IMR-90 (cell line): ENCODE data around the gene ATXN1. TPM values are rescaled to one million over a fixed set of nuclear protein-coding genes. Genes with fewer than 3 reads are reported as not detected.

Source experiments
- ATAC-seq: fragments of 200-7000 bp; cut with Tn5 transposase; 2 replicates; pipeline ENCODE4 v1.9.1; 2020; ENCODE audit warnings: low read depth, mild to moderate bottlenecking, moderate library complexity
- BruUV-seq: library from RNA; stranded (reverse); fragments of 400-500 nt; replicated peaks from 2 replicates; lab custom pipeline; 2021; lab: Mats Ljungman, UMichigan
- CTCF ChIA-PET: fragments of 300-600 bp; formaldehyde crosslinking; extraction: SDS; loops from one replicate; lab custom pipeline; 2021; ENCODE audit warnings: antibody characterized with exemption; lab: Yijun Ruan, JAX
- POLR2A ChIA-PET: fragments of 300-600 bp; sonication (Branson Sonifier 250); formaldehyde crosslinking; loops from one replicate; lab custom pipeline; 2022; ENCODE audit warnings: antibody characterized with exemption; ENCODE audit not compliant: unreplicated experiment; lab: Charles Lee
- DNase-seq: peaks from one replicate; pipeline ENCODE4 v3.0.0; 2013
- H2AFZ ChIP-seq: replicated peaks from 2 replicates; pipeline ENCODE3; 2013; ENCODE audit warnings: low read length, mild to moderate bottlenecking; ENCODE audit not compliant: poor library complexity
- H2AK5ac ChIP-seq: 2 replicates; pipeline ENCODE4 v1.6.1; 2013; ENCODE audit warnings: low read depth, low read length, inconsistent platforms
- H2AK9ac ChIP-seq: replicated peaks from 2 replicates; pipeline ENCODE3; 2013; ENCODE audit warnings: mild to moderate bottlenecking, low read depth, low read length, moderate library complexity; ENCODE audit not compliant: poor library complexity
- H2BK120ac ChIP-seq: 2 replicates; pipeline ENCODE4 v1.6.1; 2013; ENCODE audit warnings: low read depth, low read length, inconsistent platforms
- H2BK15ac ChIP-seq: 3 replicates; pipeline ENCODE4 v1.6.1; 2013; ENCODE audit warnings: low read depth, low read length, inconsistent platforms
- H2BK20ac ChIP-seq: 2 replicates; pipeline ENCODE4 v1.6.1; 2013; ENCODE audit warnings: low read depth, mild to moderate bottlenecking, inconsistent platforms, low read length, moderate library complexity
- H2BK5ac ChIP-seq: 2 replicates; pipeline ENCODE4 v1.6.1; 2013; ENCODE audit warnings: mild to moderate bottlenecking, low read depth, low read length, inconsistent platforms; ENCODE audit not compliant: poor library complexity, severe bottlenecking
- H3K14ac ChIP-seq: replicated peaks from 2 replicates; pipeline ENCODE4 v1.6.1; 2013; ENCODE audit warnings: low read depth, low read length, inconsistent platforms
- H3K18ac ChIP-seq: 2 replicates; pipeline ENCODE4 v1.6.1; 2013; ENCODE audit warnings: low read depth, low read length, control low read depth
- H3K23ac ChIP-seq: 2 replicates; pipeline ENCODE4 v1.6.1; 2013; ENCODE audit warnings: low read depth, low read length, inconsistent platforms
- H3K27ac ChIP-seq: 2 replicates; pipeline ENCODE4 v1.5.1; 2013; ENCODE audit warnings: mild to moderate bottlenecking, control low read depth, low read length; ENCODE audit not compliant: insufficient read depth
- H3K27me3 ChIP-seq: 2 replicates; pipeline ENCODE4 v1.6.1; 2013; ENCODE audit warnings: low read length; ENCODE audit not compliant: control insufficient read depth, insufficient read depth
- H3K36me3 ChIP-seq: 2 replicates; pipeline ENCODE4 v1.6.1; 2013; ENCODE audit warnings: low read length, mixed read lengths; ENCODE audit not compliant: control insufficient read depth, insufficient read depth
- H3K4ac ChIP-seq: 2 replicates; pipeline ENCODE4 v1.6.1; 2013; ENCODE audit warnings: low read depth, low read length, inconsistent platforms
- H3K4me1 ChIP-seq: 2 replicates; pipeline ENCODE4 v1.6.1; 2013; ENCODE audit warnings: low read length, mixed read lengths; ENCODE audit not compliant: control insufficient read depth, insufficient read depth
- H3K4me2 ChIP-seq: 2 replicates; pipeline ENCODE4 v1.6.1; 2013; ENCODE audit warnings: low read depth, mild to moderate bottlenecking, control low read depth, low read length, moderate library complexity
- H3K4me3 ChIP-seq: 2 replicates; pipeline ENCODE4 v1.5.1; 2013; ENCODE audit warnings: low read depth, mild to moderate bottlenecking, control low read depth, low read length, moderate library complexity; ENCODE audit not compliant: insufficient read depth
- H3K56ac ChIP-seq: 2 replicates; pipeline ENCODE4 v1.6.1; 2013; ENCODE audit warnings: low read length, inconsistent platforms; ENCODE audit not compliant: insufficient read depth; ENCODE audit errors: extremely low read depth
- H3K79me1 ChIP-seq, 2 experiments: 2 replicates each; pipeline ENCODE4 v1.6.1; 2013; ENCODE audit warnings: low read length in 2 of 2, inconsistent platforms in 1 of 2, low read depth in 1 of 2
- H3K9ac ChIP-seq: 2 replicates; pipeline ENCODE4 v1.6.1; 2013; ENCODE audit warnings: low read depth, low read length, control low read depth
- H3K9me1 ChIP-seq: 2 replicates; pipeline ENCODE4 v1.6.1; 2013; ENCODE audit warnings: low read length, inconsistent platforms; ENCODE audit not compliant: insufficient read depth
- H3K9me3 ChIP-seq: 2 replicates; pipeline ENCODE4 v1.6.1; 2013; ENCODE audit warnings: low read length; ENCODE audit not compliant: control insufficient read depth, insufficient read depth
- H4K20me1 ChIP-seq: 2 replicates; pipeline ENCODE4 v1.6.1; 2013; ENCODE audit warnings: low read length, inconsistent platforms; ENCODE audit not compliant: insufficient read depth
- H4K5ac ChIP-seq: 2 replicates; pipeline ENCODE4 v1.6.1; 2013; ENCODE audit warnings: mild to moderate bottlenecking, low read depth, low read length, control low read depth
- H4K8ac ChIP-seq, 2 experiments: 2 replicates each; pipeline ENCODE4 v1.6.1; 2013; ENCODE audit warnings: low read depth in 2 of 2, low read length in 2 of 2, control low read depth in 1 of 2, inconsistent platforms in 1 of 2
- H4K91ac ChIP-seq: 2 replicates; pipeline ENCODE4 v1.6.1; 2013; ENCODE audit warnings: low read depth, low read length, inconsistent platforms; ENCODE audit not compliant: insufficient read depth
- BHLHE40 ChIP-seq: fragments of 150-350 bp; IDR thresholded peaks from 2 replicates; pipeline ENCODE4 v1.6.1; 2016; ENCODE audit warnings: mild to moderate bottlenecking, low read depth, low read length
- CHD1 ChIP-seq: IDR thresholded peaks from 2 replicates; pipeline ENCODE4 v1.6.1; 2012; ENCODE audit warnings: low read depth, low read length, improper control_type of control experiment
- ELK1 ChIP-seq: fragments of 150-350 bp; IDR thresholded peaks from 2 replicates; pipeline ENCODE4 v1.6.1; 2016; ENCODE audit warnings: low read depth, mild to moderate bottlenecking, low read length, moderate library complexity, borderline replicate concordance
- FOS ChIP-seq: fragments of 150-350 bp; IDR thresholded peaks from 2 replicates; pipeline ENCODE4 v1.6.1; 2016; ENCODE audit warnings: low read depth, low read length
- MAFK ChIP-seq: IDR thresholded peaks from 2 replicates; pipeline ENCODE4 v1.6.1; 2012; ENCODE audit warnings: low read depth, low read length, improper control_type of control experiment
- MAZ ChIP-seq: IDR thresholded peaks from 2 replicates; pipeline ENCODE4 v1.6.1; 2012; ENCODE audit warnings: low read depth, mild to moderate bottlenecking, low read length, improper control_type of control experiment, moderate library complexity, borderline replicate concordance
- MXI1 ChIP-seq: IDR thresholded peaks from 2 replicates; pipeline ENCODE4 v1.6.1; 2012; ENCODE audit warnings: low read depth, mild to moderate bottlenecking, low read length, moderate library complexity, borderline replicate concordance
- NFE2L2 ChIP-seq: fragments of 150-350 bp; IDR thresholded peaks from 2 replicates; pipeline ENCODE4 v1.6.1; 2016; ENCODE audit warnings: low read depth, mild to moderate bottlenecking, low read length
- POLR2A ChIP-seq: IDR thresholded peaks from 2 replicates; pipeline ENCODE4 v1.6.1; 2012; ENCODE audit warnings: mild to moderate bottlenecking, low read depth, low read length
- RAD21 ChIP-seq: IDR thresholded peaks from 2 replicates; pipeline ENCODE4 v1.6.1; 2012; ENCODE audit warnings: low read length, improper control_type of control experiment
- RCOR1 ChIP-seq: IDR thresholded peaks from 2 replicates; pipeline ENCODE4 v1.6.1; 2012; ENCODE audit warnings: mild to moderate bottlenecking, low read length, improper control_type of control experiment; ENCODE audit not compliant: insufficient replicate concordance
- RFX5 ChIP-seq: IDR thresholded peaks from 2 replicates; pipeline ENCODE4 v1.8.0; 2012; ENCODE audit warnings: low read depth, mild to moderate bottlenecking, low read length, moderate library complexity
- SMC3 ChIP-seq: fragments of 150-350 bp; IDR thresholded peaks from 2 replicates; pipeline ENCODE4 v1.6.1; 2016; ENCODE audit warnings: low read depth, mild to moderate bottlenecking, antibody characterized with exemption, low read length, moderate library complexity
- WGBS, 2 experiments: methylation state at CpG; one replicate each; pipeline versions ENCODE4 v1.1.5 to v1.1.7; 2013; ENCODE audit warnings: missing lambda C conversion rate in 2 of 2; ENCODE audit not compliant: insufficient read length in 1 of 2; ENCODE audit errors: extremely low coverage in 2 of 2; 5-methylcytosine and 5-hydroxymethylcytosine counted together
- dilution Hi-C: fragments of 300-500 bp; cut with HindIII; formaldehyde crosslinking; loops from one replicate; pipeline ENCODE4 v1.14.3; 2018; ENCODE audit warnings: low sequenced_read_pairs; ENCODE audit not compliant: unreplicated experiment
- in situ Hi-C: fragments of 300-500 bp; cut with MboI; formaldehyde crosslinking; loops from 3 replicates; pipeline ENCODE4 v1.14.3; 2019; ENCODE audit warnings: low sequenced_read_pairs, inconsistent platforms, mixed read lengths
- intact Hi-C: fragments of 100-400 bp; cut with micrococcal nuclease; formaldehyde crosslinking; loops from 2 replicates; pipeline ENCODE4 v1.10.0; 2022
- polyA plus RNA-seq, 3 experiments: library from polyadenylated mRNA; depleted of rRNA; stranded (reverse); fragments of >200 nt; gene quantifications; 2 replicates each; pipeline ENCODE4 v1.2.3, GENCODE V29; 2012; ENCODE audit warnings: low replicate concordance in 1 of 3
- total RNA-seq: library from RNA; depleted of rRNA; stranded (reverse); fragments of >200 nt; gene quantifications from 2 replicates; pipeline ENCODE4 v1.2.3, GENCODE V29; 2012
- TF ChIP-seq, protein P1 (sequence below): fragments of 150-350 bp; IDR thresholded peaks from 2 replicates; pipeline ENCODE4 v1.6.1; 2017; ENCODE audit warnings: mild to moderate bottlenecking, antibody characterized with exemption, low read length, low read depth
- TF ChIP-seq, protein P2 (sequence below): conservative IDR thresholded peaks from 2 replicates; pipeline ENCODE4 v1.5.1; 2012; ENCODE audit warnings: mild to moderate bottlenecking, low read depth, low read length, improper control_type of control experiment

The ATXN1 gene
- total and polyA plus RNA-seq, 2 of the 4 experiments (the other 2 are of a cell fraction): 7.3 to 11.1 TPM

DNA sequence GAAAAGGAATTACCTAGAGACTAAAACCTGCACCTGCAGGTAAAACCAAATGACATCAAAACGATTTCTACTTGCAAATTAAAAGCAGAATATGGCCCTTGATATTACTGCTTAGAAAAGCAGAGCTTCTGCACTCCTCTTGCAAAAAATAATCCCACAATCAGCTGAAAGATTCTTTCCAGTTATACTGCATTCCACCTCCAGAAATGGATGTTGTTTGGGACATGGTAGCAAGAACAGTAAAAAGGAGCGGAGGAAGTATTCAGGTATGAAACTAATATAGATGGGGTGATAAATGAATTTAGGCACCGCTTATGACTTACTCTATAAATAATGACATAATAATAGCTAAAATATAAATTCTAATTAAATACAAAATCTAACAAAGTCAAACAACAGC is 14.9 kb downstream of the ATXN1 start:
- no peak overlapping the region for H2BK20ac ChIP-seq
- no peak overlapping the region for H4K8ac ChIP-seq
- peaks cover 29% of the 10 kb centered on the region for H3K9me1 ChIP-seq
- H3K79me1 ChIP-seq: peaks cover 38 to 79% of the 10 kb centered on the region in 2 experiments
- peaks cover 32% of the 10 kb centered on the region for H4K20me1 ChIP-seq
- no peak overlapping the region for H3K4me3 ChIP-seq
- H3K56ac ChIP-seq: no peak overlapping the region
- TF ChIP-seq MXI1 (no peak), NFE2L2 (no peak), POLR2A (no peak), MAZ (no peak), RCOR1 (no peak), FOS (no peak), RFX5 (no peak), CHD1 (no peak), RAD21 (no peak), MAFK (no peak), SMC3 (no peak), ELK1 (no peak), BHLHE40 (no peak)
- TF ChIP-seq, protein P1, sequence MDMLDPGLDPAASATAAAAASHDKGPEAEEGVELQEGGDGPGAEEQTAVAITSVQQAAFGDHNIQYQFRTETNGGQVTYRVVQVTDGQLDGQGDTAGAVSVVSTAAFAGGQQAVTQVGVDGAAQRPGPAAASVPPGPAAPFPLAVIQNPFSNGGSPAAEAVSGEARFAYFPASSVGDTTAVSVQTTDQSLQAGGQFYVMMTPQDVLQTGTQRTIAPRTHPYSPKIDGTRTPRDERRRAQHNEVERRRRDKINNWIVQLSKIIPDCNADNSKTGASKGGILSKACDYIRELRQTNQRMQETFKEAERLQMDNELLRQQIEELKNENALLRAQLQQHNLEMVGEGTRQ: no peak
- TF ChIP-seq, protein P2, sequence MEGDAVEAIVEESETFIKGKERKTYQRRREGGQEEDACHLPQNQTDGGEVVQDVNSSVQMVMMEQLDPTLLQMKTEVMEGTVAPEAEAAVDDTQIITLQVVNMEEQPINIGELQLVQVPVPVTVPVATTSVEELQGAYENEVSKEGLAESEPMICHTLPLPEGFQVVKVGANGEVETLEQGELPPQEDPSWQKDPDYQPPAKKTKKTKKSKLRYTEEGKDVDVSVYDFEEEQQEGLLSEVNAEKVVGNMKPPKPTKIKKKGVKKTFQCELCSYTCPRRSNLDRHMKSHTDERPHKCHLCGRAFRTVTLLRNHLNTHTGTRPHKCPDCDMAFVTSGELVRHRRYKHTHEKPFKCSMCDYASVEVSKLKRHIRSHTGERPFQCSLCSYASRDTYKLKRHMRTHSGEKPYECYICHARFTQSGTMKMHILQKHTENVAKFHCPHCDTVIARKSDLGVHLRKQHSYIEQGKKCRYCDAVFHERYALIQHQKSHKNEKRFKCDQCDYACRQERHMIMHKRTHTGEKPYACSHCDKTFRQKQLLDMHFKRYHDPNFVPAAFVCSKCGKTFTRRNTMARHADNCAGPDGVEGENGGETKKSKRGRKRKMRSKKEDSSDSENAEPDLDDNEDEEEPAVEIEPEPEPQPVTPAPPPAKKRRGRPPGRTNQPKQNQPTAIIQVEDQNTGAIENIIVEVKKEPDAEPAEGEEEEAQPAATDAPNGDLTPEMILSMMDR: no peak
- intact Hi-C loops (no loop called here), in situ Hi-C loops (no loop called here), dilution Hi-C loops (no loop called here)
- BruUV-seq: no TSS peak
- no peak overlapping the region for H2BK15ac ChIP-seq
- ChIA-PET CTCF (interaction anchor here (1.0 kb wide), 1 partner anchor 413 kb away, joined by 4 read pairs; no protein-coding TSS in a partner anchor), POLR2A (no interaction called here)
- H3K18ac ChIP-seq: no peak overlapping the region
- H3K4me1 ChIP-seq: peaks cover 22% of the 10 kb centered on the region
- no peak overlapping the region for H3K4ac ChIP-seq
- no peak overlapping the region for H2AK9ac ChIP-seq
- no peak overlapping the region for H3K14ac ChIP-seq
- H3K4me2 ChIP-seq: no peak overlapping the region
- H2BK120ac ChIP-seq: no peak overlapping the region
- WGBS, 2 experiments: no CpG with 5 or more reads among the region's 3 CpGs
- no peaks in the 10 kb centered on the region for H3K9me3 ChIP-seq
- no peak overlapping the region for H3K9ac ChIP-seq
- ATAC-seq (no peak), DNase-seq (no peak)
- H2AFZ ChIP-seq: no peak overlapping the region
- H3K27ac ChIP-seq: no peak overlapping the region
- no peak overlapping the region for H2BK5ac ChIP-seq
- no peak overlapping the region for H4K5ac ChIP-seq
- H3K27me3 ChIP-seq: no peaks in the 10 kb centered on the region
- H3K36me3 ChIP-seq: peaks cover 18% of the 10 kb centered on the region
- no peak overlapping the region for H3K23ac ChIP-seq
- no peak overlapping the region for H4K91ac ChIP-seq
- no peak overlapping the region for H2AK5ac ChIP-seq
